Smooth muscle cell (in vitro differentiated cells): Measurements from ENCODE around the gene ATG4C. TPM values are rescaled to one million over a fixed set of nuclear protein-coding genes. Genes with fewer than 3 reads are reported as not detected.

Experiments used
- DNase-seq: peaks from one replicate; lab custom pipeline; 2025; ENCODE audit not compliant: unreplicated experiment; lab: John Stamatoyannopoulos, UW
- H2AFZ ChIP-seq: fragments of 200-600 bp; sonication (generic); 2 replicates; pipeline ENCODE4 v1.6.0; 2016; ENCODE audit warnings: antibody characterized with exemption, low read depth, mild to moderate bottlenecking
- H3F3A ChIP-seq: fragments of 200-600 bp; sonication (generic); 2 replicates; pipeline ENCODE4 v1.6.0; 2017; ENCODE audit warnings: antibody characterized with exemption, low read depth
- H3K27ac ChIP-seq: fragments of 200-600 bp; sonication (generic); 2 replicates; pipeline ENCODE4 v1.5.1; 2016; ENCODE audit warnings: low read depth, mild to moderate bottlenecking
- H3K27me3 ChIP-seq: fragments of 200-600 bp; sonication (generic); 2 replicates; pipeline ENCODE4 v1.6.1; 2016; ENCODE audit warnings: low read depth, mild to moderate bottlenecking
- H3K36me3 ChIP-seq: fragments of 200-600 bp; sonication (generic); 2 replicates; pipeline ENCODE4 v1.5.1; 2016; ENCODE audit warnings: low read depth
- H3K4me1 ChIP-seq: fragments of 200-600 bp; sonication (generic); 2 replicates; pipeline ENCODE4 v1.5.1; 2016; ENCODE audit warnings: low read depth
- H3K4me2 ChIP-seq: fragments of 200-600 bp; sonication (generic); 2 replicates; pipeline ENCODE4 v1.6.0; 2016; ENCODE audit warnings: mild to moderate bottlenecking
- H3K4me3 ChIP-seq: fragments of 200-600 bp; sonication (generic); 2 replicates; pipeline ENCODE4 v1.5.1; 2016; ENCODE audit warnings: mild to moderate bottlenecking
- H3K79me2 ChIP-seq: fragments of 200-600 bp; sonication (generic); 2 replicates; pipeline ENCODE4 v1.6.0; 2016; ENCODE audit warnings: low read depth, mild to moderate bottlenecking
- H3K9ac ChIP-seq: fragments of 200-600 bp; sonication (generic); 2 replicates; pipeline ENCODE4 v1.6.0; 2016; ENCODE audit warnings: low read depth
- H3K9me3 ChIP-seq: fragments of 200-600 bp; sonication (generic); replicated peaks from 2 replicates; pipeline ENCODE4 v1.5.1; 2016; ENCODE audit warnings: low read depth
- H4K20me1 ChIP-seq: fragments of 200-600 bp; sonication (generic); 2 replicates; pipeline ENCODE4 v1.6.0; 2016; ENCODE audit warnings: low read depth
- WGBS: methylation state at CpG from one replicate; pipeline ENCODE4 v1.1.7; 2016; ENCODE audit warnings: low lambda C conversion rate; 5-methylcytosine and 5-hydroxymethylcytosine counted together
- polyA plus RNA-seq: library from polyadenylated mRNA; unstranded; fragments of >200 nt; fragmentation: Nextera tagmentation; extraction: Ambion mirVana; gene quantifications from 2 replicates; pipeline ENCODE4 v1.2.1, GENCODE V29; 2016
- total RNA-seq: library from RNA; depleted of rRNA; stranded (reverse); fragments of >200 nt; gene quantifications from 2 replicates; pipeline ENCODE4 v1.2.3, GENCODE V29; 2014
- TF ChIP-seq, protein P1 (sequence below): fragments of 200-600 bp; sonication (generic); IDR thresholded peaks from 2 replicates; pipeline ENCODE4 v1.5.1; 2017; ENCODE audit warnings: borderline replicate concordance, mild to moderate bottlenecking, antibody characterized with exemption; ENCODE audit not compliant: insufficient read depth, poor library complexity, severe bottlenecking

Gene ATG4C
- total and polyA plus RNA-seq, 2 experiments from 2014 or later: 11.5 to 13.5 TPM

- Histone ChIP-seq H3K4me3 (no peak overlapping the region), H3K79me2 (no peaks in the 10 kb centered on the region), H3K36me3 (no peaks in the 10 kb centered on the region), H4K20me1 (no peaks in the 10 kb centered on the region), H2AFZ (no peak overlapping the region), H3K9ac (no peak overlapping the region), H3K27me3 (no peaks in the 10 kb centered on the region), H3F3A (no peaks in the 10 kb centered on the region), H3K4me2 (no peak overlapping the region), H3K9me3 (no peaks in the 10 kb centered on the region), H3K4me1 (no peaks in the 10 kb centered on the region), H3K27ac (no peak overlapping the region)
- 100% methylated on average over 1 of the region's 1 CpG for WGBS
- DNase-seq: no peak
- TF ChIP-seq, protein P1, sequence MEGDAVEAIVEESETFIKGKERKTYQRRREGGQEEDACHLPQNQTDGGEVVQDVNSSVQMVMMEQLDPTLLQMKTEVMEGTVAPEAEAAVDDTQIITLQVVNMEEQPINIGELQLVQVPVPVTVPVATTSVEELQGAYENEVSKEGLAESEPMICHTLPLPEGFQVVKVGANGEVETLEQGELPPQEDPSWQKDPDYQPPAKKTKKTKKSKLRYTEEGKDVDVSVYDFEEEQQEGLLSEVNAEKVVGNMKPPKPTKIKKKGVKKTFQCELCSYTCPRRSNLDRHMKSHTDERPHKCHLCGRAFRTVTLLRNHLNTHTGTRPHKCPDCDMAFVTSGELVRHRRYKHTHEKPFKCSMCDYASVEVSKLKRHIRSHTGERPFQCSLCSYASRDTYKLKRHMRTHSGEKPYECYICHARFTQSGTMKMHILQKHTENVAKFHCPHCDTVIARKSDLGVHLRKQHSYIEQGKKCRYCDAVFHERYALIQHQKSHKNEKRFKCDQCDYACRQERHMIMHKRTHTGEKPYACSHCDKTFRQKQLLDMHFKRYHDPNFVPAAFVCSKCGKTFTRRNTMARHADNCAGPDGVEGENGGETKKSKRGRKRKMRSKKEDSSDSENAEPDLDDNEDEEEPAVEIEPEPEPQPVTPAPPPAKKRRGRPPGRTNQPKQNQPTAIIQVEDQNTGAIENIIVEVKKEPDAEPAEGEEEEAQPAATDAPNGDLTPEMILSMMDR: no peak
These were observed 56.6 kb downstream of the ATG4C start for GRCh38 chr1:62840555-62840954.

- H3K9me3 ChIP-seq: no peaks in the 10 kb centered on the region
- H3K4me3 ChIP-seq: no peak overlapping the region
- no peak for DNase-seq
- H3K9ac ChIP-seq: no peak overlapping the region
- no peak overlapping the region for H2AFZ ChIP-seq
- no peak overlapping the region for H3K4me2 ChIP-seq
- no peak overlapping the region for H3K27ac ChIP-seq
- H3K27me3 ChIP-seq: no peaks in the 10 kb centered on the region
- WGBS: 10% methylated on average over 3 of the region's 3 CpGs
- TF ChIP-seq, protein P1: peak; percentile 79
- H3K36me3 ChIP-seq: no peaks in the 10 kb centered on the region
- no peaks in the 10 kb centered on the region for H3F3A ChIP-seq
- H3K4me1 ChIP-seq: no peaks in the 10 kb centered on the region
- H4K20me1 ChIP-seq: no peaks in the 10 kb centered on the region
- no peaks in the 10 kb centered on the region for H3K79me2 ChIP-seq
These were observed 57.7 kb downstream of the ATG4C start for GRCh38 chr1:62841587-62842169.

- no peaks in the 10 kb centered on the region for H3K4me1 ChIP-seq
These were observed 60.1 kb downstream of the ATG4C start for GRCh38 chr1:62844030-62844429.

More at GRCh38 chr1:62844030-62844429, 60.1 kb downstream of the ATG4C start:
- no peaks in the 10 kb centered on the region for H4K20me1 ChIP-seq
- H3K79me2 ChIP-seq: no peaks in the 10 kb centered on the region
- H3K36me3 ChIP-seq: no peaks in the 10 kb centered on the region
- no peak overlapping the region for H3K9ac ChIP-seq
- no peaks in the 10 kb centered on the region for H3K27me3 ChIP-seq
- DNase-seq: no peak
- no peak overlapping the region for H3K4me2 ChIP-seq
- H3K9me3 ChIP-seq: no peaks in the 10 kb centered on the region
- H2AFZ ChIP-seq: no peak overlapping the region
- no peak overlapping the region for H3K27ac ChIP-seq
- TF ChIP-seq, protein P1: no peak
- no peaks in the 10 kb centered on the region for H3F3A ChIP-seq
- no peak overlapping the region for H3K4me3 ChIP-seq
